HG03039 (cell line): ENCODE results near the gene SCN5A.

Experiments used
- ATAC-seq: cut with Tn5 transposase; IDR thresholded peaks from one replicate; pipeline ENCODE4 v1.9.1; 2021; ENCODE audit warnings: mild to moderate bottlenecking, moderate library complexity; ENCODE audit not compliant: unreplicated experiment

SCN5A gene

GRCh38 chr3:38548154-38548931 is 101.1 kb downstream of the SCN5A start:
- no peak for ATAC-seq

- no peak for ATAC-seq
These were observed 103.5 kb downstream of the SCN5A start for GRCh38 chr3:38545983-38546382.

GRCh38 chr3:38545550-38545949 is 103.9 kb downstream of the SCN5A start:
- no peak for ATAC-seq

GRCh38 chr3:38544926-38545325 is 104.6 kb downstream of the SCN5A start:
- ATAC-seq, result no peak

GRCh38 chr3:38543586-38543985 is 105.9 kb downstream of the SCN5A start:
- no peak for ATAC-seq

GRCh38 chr3:38542401-38543298 is 106.8 kb downstream of the SCN5A start:
- no peak for ATAC-seq

GRCh38 chr3:38541806-38542205 is 107.7 kb downstream of the SCN5A start:
- ATAC-seq, result no peak

- no peak for ATAC-seq
These were observed 110.6 kb downstream of the SCN5A start for GRCh38 chr3:38538773-38539353.

- ATAC-seq, result no peak
These were observed 112.8 kb downstream of the SCN5A start for GRCh38 chr3:38536671-38537070.

GRCh38 chr3:38534604-38535003 is 114.9 kb downstream of the SCN5A start:
- no peak for ATAC-seq

GRCh38 chr3:38534180-38534579 is 115.3 kb downstream of the SCN5A start:
- no peak for ATAC-seq

- no peak for ATAC-seq
These were observed 116.1 kb downstream of the SCN5A start for GRCh38 chr3:38533285-38533976.

GRCh38 chr3:38532529-38532928 is 117.0 kb downstream of the SCN5A start:
- no peak for ATAC-seq

GRCh38 chr3:38528457-38528856 is 121.0 kb downstream of the SCN5A start:
- ATAC-seq, result no peak

GRCh38 chr3:38526792-38527191 is 122.7 kb downstream of the SCN5A start:
- ATAC-seq, result no peak

GRCh38 chr3:38524141-38524739 is 125.2 kb downstream of the SCN5A start:
- ATAC-seq, result no peak

GRCh38 chr3:38522002-38522401 is 127.5 kb downstream of the SCN5A start:
- no peak for ATAC-seq

- no peak for ATAC-seq
These were observed 128.0 kb downstream of the SCN5A start for GRCh38 chr3:38521391-38521987.

GRCh38 chr3:38519651-38520050 is 129.8 kb downstream of the SCN5A start:
- ATAC-seq, result no peak

- ATAC-seq, result no peak
These were observed 130.5 kb downstream of the SCN5A start for GRCh38 chr3:38519000-38519399.
